ENCODE measurements around the gene ADGRG2. TPM values are rescaled to one million over a fixed set of nuclear protein-coding genes. Genes with fewer than 3 reads are reported as not detected.

Gene ADGRG2
- total RNA-seq, 1 donor from 2014 or later, result 0.88 TPM

DNA sequence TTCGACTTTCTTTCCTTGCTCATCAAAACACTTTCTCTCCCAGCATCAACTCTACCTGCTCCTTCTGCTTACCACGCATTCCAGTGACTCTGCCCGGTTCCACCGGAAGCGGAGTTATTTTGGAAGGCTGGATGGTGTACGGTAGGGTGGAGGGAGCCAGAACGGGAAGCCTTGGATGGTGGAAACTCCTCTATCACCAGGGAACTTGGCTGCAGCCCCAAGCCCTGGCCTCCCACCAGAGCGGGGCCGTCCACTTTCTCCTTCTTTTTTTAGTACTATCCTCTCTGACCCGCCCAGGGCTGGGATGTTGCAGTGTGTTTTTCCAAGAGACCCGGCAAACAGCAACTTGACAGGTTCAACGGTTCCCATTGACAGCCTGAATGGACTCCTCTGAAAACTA, 27.6 kb downstream of the ADGRG2 start:
- Histone ChIP-seq H3K27me3 (ENCODE audit: control insufficient read depth, insufficient read depth, low read length) (no peaks in the 10 kb centered on the region), H3K36me3 (ENCODE audit: control insufficient read depth, insufficient read depth, low read length) (no peaks in the 10 kb centered on the region), H3K4me3 (ENCODE audit: low read depth, low read length) (no peak overlapping the region)
- no peak for DNase-seq (ENCODE audit: low read depth)
- TF ChIP-seq, protein P1, sequence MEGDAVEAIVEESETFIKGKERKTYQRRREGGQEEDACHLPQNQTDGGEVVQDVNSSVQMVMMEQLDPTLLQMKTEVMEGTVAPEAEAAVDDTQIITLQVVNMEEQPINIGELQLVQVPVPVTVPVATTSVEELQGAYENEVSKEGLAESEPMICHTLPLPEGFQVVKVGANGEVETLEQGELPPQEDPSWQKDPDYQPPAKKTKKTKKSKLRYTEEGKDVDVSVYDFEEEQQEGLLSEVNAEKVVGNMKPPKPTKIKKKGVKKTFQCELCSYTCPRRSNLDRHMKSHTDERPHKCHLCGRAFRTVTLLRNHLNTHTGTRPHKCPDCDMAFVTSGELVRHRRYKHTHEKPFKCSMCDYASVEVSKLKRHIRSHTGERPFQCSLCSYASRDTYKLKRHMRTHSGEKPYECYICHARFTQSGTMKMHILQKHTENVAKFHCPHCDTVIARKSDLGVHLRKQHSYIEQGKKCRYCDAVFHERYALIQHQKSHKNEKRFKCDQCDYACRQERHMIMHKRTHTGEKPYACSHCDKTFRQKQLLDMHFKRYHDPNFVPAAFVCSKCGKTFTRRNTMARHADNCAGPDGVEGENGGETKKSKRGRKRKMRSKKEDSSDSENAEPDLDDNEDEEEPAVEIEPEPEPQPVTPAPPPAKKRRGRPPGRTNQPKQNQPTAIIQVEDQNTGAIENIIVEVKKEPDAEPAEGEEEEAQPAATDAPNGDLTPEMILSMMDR (IDR thresholded peaks at IDR 0.05; ENCODE audit: insufficient read depth, low read length, poor library complexity, severe bottlenecking), result no peak

DNA sequence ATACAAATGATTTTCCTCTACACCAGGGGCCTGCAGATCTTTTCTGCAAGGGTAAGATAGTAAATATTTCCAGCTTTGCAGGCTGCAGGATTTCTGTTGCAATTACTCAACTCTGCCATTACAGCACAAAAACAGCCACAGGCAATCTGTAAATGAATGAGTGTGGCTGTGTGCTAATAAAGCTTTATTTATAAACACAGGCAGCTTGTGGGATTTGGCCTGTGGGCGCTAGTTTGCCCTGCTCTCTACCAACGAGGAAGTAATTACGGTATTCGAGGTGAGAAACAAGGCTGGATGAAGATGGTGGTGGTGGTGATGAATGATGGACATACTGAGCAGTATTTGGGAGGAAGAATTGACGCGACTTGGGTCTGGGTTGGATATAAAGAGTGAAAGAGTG, 30.7 kb downstream of the ADGRG2 start:
- no peaks in the 10 kb centered on the region for H3K27me3 ChIP-seq (ENCODE audit: control insufficient read depth, insufficient read depth, low read length)
- DNase-seq (ENCODE audit: low read depth), result no peak
- H3K36me3 ChIP-seq (ENCODE audit: control insufficient read depth, insufficient read depth, low read length), result no peaks in the 10 kb centered on the region
- no peak overlapping the region for H3K4me3 ChIP-seq (ENCODE audit: low read depth, low read length)
- TF ChIP-seq, protein P1 (IDR thresholded peaks at IDR 0.05; ENCODE audit: insufficient read depth, low read length, poor library complexity, severe bottlenecking), result no peak

DNA sequence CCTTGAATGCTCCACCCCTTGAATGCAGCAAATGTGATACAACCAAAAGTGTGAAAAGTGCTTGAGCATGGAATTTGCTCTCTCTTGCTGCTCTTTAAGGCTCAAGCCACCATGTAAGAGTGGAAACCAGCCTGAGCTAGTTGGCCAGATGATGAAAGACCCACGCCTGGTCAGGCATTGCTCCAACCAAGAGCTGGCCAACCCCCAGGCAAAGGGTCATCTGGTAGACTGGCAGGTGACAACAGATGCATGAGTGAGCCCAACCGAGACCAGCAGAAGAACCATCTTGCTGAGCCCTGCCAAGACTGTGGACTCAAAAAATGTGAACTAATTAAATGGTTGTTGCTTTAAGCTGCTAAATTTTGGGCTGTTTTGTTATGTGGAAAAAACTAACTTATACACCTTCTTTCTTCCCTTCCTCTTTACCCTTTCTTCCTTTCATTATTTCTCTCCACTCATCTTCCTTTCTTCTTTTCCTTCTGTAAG, 32.7 kb downstream of the ADGRG2 start:
- DNase-seq (ENCODE audit: low read depth), result no peak
- H3K27me3 ChIP-seq (ENCODE audit: control insufficient read depth, insufficient read depth, low read length), result no peaks in the 10 kb centered on the region
- H3K4me3 ChIP-seq (ENCODE audit: low read depth, low read length), result no peak overlapping the region
- TF ChIP-seq, protein P1 (IDR thresholded peaks at IDR 0.05; ENCODE audit: insufficient read depth, low read length, poor library complexity, severe bottlenecking), result no peak
- H3K36me3 ChIP-seq (ENCODE audit: control insufficient read depth, insufficient read depth, low read length), result no peaks in the 10 kb centered on the region

DNA sequence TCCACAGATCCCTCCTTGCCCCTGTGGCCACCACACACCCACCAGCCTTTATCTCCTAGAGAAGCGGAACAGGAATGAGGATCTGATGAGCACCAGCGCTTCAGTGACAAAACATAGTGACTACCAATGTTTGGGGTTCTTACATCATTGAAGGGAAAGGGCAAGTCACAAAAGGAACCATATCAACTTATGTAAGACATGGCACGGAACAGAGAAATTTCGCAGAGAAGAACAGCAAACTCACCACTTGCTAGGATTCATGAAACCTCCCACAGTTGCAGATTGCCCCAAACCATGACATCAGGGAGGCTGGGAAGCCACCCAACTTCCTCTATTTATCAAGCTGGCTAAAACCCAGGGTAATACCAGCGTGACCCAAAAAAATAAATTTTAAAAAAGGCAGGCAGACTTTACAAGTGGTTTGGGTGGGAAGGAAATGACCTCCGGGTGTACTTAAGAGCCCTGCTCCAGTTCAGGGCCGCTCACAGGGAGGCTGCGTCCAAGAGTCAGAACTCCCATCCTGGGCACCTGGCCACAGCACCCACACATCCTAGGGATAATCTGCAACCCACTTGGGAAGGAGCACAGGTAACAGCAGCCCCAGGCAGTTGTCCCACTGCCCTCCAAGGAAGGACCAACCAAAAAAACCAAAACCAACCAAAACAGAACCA, 36.0 kb downstream of the ADGRG2 start:
- no peaks in the 10 kb centered on the region for H3K27me3 ChIP-seq (ENCODE audit: control insufficient read depth, insufficient read depth, low read length)
- DNase-seq (ENCODE audit: low read depth), result no peak
- no peak overlapping the region for H3K4me3 ChIP-seq (ENCODE audit: low read depth, low read length)
- TF ChIP-seq, protein P1 (IDR thresholded peaks at IDR 0.05; ENCODE audit: insufficient read depth, low read length, poor library complexity, severe bottlenecking), result no peak
- no peaks in the 10 kb centered on the region for H3K36me3 ChIP-seq (ENCODE audit: control insufficient read depth, insufficient read depth, low read length)

DNA sequence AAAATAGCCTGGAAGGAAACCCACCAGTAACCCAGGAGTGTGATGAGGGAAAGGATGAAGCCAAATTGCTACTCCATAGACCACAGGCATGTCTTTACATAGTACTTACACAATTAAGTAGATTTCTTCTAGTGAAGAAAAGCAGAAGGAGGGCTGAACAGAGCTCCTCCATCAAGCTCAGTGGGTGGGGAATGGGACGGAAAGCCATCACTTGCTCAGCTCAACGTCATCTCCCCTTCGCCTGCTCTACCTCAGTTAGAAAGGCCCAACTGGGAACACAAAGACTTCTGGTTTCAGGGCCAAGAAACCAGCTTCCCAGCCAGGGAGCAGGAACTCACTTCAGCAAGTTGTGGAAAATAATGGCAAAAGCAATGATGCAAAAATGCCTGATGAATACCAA, 36.6 kb downstream of the ADGRG2 start:
- no peaks in the 10 kb centered on the region for H3K27me3 ChIP-seq (ENCODE audit: control insufficient read depth, insufficient read depth, low read length)
- TF ChIP-seq, protein P1 (IDR thresholded peaks at IDR 0.05; ENCODE audit: insufficient read depth, low read length, poor library complexity, severe bottlenecking), result no peak
- DNase-seq (ENCODE audit: low read depth), result no peak
- H3K36me3 ChIP-seq (ENCODE audit: control insufficient read depth, insufficient read depth, low read length), result no peaks in the 10 kb centered on the region
- H3K4me3 ChIP-seq (ENCODE audit: low read depth, low read length), result no peak overlapping the region

DNA sequence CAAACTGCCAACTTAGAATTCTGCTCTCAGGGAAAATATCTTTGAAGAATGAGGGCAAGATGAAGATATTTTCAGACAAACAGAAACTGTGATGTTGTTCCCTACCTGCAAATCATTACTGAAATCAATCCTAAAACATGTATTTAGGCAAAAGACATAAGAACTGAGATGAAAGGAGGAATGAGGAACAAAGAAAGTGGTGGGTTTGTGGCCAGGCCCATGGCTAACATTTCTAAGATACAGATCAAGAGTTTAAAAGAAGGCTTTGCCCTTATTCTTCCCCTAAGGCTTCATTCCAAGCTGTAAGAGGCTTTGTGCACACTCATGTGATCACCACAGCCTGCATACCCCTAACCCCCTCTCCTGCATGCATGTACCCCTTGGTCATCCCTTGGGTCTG, 46.5 kb downstream of the ADGRG2 start:
- no peaks in the 10 kb centered on the region for H3K27me3 ChIP-seq (ENCODE audit: control insufficient read depth, insufficient read depth, low read length)
- no peak overlapping the region for H3K4me3 ChIP-seq (ENCODE audit: low read depth, low read length)
- no peaks in the 10 kb centered on the region for H3K36me3 ChIP-seq (ENCODE audit: control insufficient read depth, insufficient read depth, low read length)
- TF ChIP-seq, protein P1 (IDR thresholded peaks at IDR 0.05; ENCODE audit: insufficient read depth, low read length, poor library complexity, severe bottlenecking), result no peak
- DNase-seq (ENCODE audit: low read depth), result no peak

Measured in kidney epithelial cell (primary cell).